Measurements from ENCODE around the gene RFC3.

The RFC3 gene

GRCh38 chr13:33869005-33869404 lies 51.1 kb downstream of the RFC3 start:
- DNase-seq, result no peak

- DNase-seq, result no peak
Observed at GRCh38 chr13:33870046-33870668, 52.2 kb downstream of the RFC3 start.

DNA sequence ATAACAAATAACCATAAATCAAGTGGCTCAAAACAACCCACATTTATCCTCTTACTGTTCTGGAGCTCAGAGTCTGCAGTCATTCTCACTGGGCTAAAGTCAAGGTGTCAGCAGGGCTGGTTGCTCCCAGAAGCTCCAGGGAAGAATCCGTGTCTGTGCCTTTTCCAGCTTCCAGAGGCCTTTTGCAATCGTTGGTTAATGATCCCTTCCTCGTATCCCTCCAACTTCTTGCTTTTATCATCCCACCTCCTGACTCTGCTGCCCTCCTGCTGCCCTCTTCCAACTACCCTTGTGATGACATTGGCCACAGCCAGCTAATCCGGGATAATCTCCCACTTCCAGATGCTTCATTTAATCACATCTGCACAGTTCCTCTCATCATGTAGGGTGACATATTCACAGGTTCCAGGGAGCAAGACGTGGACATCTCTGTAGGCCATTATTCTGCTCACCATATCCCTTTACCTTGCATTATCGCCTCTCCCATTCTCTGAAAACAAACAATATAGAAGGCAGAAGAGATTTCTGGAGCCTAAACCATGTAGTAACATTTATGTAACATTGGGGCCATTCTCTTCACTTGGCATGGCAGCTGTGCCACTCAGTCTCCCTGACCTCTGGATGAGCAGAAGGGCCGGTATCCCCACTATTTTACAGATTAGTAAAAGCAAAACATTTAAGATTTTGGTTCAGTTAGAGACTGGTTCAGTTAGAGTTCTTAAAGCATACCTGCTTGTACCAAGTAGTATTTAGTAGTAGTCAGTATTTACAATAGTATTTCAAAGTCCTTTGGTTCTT lies 53.5 kb downstream of the RFC3 start:
- DNase-seq, result no peak

DNA sequence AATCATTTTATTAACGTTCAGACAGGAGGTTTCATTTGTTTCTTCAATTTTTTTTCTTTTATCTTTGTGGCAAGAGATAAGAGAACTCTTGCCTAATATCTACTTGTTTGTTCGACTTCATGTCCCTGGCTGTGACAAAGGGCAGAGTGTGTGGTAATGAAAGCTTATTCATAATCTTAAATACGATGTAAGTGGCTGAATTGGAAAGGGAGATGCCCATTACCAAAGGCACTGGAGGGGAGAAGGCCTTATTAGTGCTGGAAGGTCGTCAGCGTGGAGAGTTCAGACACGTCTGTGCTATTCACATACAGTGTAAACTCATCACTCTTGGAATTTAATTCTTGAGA lies 54.0 kb downstream of the RFC3 start:
- no peak for DNase-seq

- DNase-seq, result no peak
Observed at GRCh38 chr13:33873251-33873908, 55.4 kb downstream of the RFC3 start.

DNA sequence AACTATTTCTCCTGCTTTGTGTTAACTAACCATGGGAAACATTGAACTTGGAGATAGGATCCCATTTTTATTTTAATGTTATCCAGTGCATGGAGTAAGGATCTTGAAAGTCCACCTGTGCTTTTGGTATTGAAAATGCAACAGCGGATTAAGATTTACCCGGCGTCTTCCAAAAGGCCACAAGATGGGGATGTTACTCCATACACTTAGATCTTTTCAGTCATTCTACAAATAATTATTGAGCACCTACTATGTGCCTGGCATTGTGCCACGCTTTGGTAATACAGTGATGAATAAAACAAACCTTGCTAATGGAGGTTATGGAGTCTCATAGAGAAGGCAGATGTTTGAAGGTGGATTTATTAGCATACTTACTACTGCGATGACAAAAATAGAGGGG lies 56.9 kb downstream of the RFC3 start:
- DNase-seq, result no peak

DNA sequence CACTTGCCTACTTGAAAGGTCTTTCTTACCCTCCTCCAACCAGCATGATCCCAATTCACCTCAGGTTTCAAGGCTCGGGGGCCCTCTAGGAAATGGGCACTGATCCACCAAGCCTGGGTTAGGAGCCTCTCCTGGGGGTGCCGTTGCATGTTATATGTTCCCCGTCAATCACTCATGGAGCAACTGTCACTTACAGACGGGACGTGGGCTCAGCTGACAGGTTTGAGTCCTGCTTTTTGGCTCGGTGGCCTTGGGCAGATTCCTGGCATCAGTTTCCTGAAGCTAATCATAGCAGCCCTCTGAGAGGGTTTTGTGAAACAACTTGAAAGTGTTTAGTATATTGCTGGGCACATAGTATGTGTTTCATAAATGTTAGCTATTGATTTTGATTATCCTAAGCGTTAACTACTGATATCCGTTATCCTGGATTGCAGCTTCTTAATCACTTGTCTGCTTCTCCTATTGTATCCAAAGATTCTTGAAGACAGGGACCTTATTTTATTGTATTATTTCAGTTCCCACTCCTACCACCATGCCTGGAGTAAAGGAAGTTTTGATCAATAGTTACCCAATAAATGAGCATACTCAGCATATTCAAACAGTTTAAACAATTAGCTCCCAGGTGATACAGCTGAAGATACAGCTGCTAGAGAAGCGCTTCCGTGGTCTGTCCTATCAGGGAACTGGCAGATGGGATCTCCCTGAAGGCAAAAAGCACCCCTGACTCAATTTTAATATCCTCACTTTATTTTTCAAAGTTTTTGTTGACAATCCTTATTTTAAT lies 57.9 kb downstream of the RFC3 start:
- DNase-seq, result no peak

DNA sequence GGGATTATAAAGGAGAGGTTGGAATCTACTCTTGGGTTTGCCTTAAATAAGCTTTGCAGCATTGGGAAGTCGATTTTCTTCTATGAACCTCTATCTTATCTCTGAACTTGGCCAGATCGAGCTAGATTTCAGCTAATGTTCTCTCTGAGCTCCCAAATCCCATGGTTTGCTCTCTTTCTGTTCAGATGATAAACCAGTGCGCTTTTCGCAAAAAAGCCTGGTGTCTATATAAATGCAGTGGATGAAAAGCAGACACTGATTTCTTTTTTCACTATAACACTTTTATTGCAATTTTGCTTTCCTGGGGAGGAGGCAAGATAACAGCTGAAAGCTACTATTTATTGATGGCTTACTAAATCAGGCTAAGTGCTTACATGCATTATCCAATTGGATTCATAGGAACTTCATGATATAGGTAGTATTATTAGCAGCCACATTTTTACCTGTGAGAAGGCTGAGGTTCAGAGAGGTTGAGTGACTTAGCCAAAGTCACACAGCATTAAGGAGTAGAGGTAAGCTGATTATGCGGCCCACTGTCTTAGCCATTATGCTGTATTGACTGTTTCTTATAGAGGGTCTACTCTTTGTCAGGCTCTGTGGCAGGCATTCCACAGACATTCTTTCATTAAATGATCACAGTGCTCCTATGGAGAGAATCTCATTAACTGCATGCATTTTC lies 58.9 kb downstream of the RFC3 start:
- DNase-seq, result no peak

DNA sequence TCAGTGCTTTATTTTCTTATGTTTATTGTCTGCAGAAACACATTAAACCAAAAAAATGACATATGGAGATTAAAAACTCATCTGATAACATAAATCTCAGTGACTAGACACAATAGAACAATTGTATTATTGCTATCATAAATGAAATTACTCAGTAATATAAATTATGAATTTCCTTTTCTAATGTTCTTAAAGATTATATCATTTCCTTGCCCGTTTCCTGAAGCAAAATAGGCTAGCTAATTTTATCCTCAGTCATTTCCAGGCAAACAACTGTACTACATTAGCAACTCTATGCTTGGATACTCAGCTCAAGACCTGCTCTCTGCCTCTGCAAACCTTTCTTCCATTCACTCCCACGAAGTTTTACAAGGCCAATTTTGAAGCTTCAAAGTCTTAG lies 61.2 kb downstream of the RFC3 start:
- DNase-seq, result no peak

DNA sequence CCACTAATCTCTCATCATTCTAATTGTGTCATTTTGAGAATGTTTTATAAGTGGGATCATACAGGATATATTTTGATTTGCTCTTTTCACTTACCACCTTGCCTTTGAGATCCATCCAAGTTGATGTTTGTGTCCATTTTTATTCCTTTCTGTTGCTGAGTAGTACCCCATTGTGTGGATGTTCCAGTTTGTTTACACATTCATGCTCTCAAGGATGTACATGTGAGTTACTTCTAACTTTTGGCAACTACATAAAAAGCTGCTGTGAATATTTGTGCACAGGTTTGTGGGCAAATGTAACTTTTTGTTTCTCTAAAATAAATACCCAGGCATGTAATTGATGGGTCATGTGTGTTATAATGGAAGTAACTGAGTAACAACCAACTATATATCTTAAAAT lies 64.9 kb downstream of the RFC3 start:
- no peak for DNase-seq

DNA sequence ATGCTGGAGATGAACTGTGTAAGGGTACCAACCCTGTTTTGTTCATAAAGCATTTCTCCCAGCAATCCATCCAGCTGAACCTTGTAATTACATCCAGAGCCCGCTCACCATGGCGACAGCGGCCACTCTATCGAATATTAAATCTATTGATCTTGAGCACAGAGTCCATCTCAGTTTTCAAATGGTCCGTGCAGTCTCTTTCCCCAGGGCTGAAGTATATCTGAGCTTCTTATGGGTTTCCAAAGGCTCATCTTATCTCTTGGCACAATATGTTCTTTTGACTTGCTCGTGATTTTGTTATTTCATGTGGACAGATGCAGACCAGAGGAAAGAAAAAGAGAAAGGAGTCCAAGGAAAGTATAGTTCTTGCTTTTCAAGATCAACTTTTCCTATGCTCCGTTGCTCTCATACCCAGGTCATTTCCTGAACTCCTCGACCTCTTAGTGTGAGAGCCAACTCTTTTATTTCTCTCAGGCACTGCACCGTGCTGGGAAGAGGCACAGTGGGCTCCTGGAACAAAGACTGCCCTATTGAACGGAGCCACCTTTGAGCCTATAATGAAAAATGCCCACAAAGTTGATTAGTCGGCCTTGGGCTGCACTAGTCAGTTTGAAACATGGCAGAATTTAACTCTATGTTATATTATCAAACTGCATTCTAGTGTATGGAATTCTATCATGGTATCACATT lies 66.7 kb downstream of the RFC3 start:
- DNase-seq, result no peak

Data from activated naive CD4-positive, alpha-beta T cell (primary cell).